Brain microvascular endothelial cell (primary cell): ENCODE measurements around the gene KRTAP12-3.

Source experiments
- DNase-seq: peaks from one replicate; pipeline ENCODE4 v3.0.0-alpha.2; 2020
- H3K27ac ChIP-seq: fragments of 250-450 bp; sonication (Bioruptor Pico); 2 replicates; pipeline ENCODE4 v1.5.1; 2020; ENCODE audit warnings: mild to moderate bottlenecking, moderate library complexity
- H3K27me3 ChIP-seq: fragments of 250-450 bp; sonication (Bioruptor Pico); replicated peaks from 2 replicates; pipeline ENCODE4 v1.5.1; 2020; ENCODE audit warnings: mild to moderate bottlenecking
- H3K36me3 ChIP-seq: fragments of 250-450 bp; sonication (Bioruptor Pico); replicated peaks from 2 replicates; pipeline ENCODE4 v1.5.1; 2020; ENCODE audit warnings: mild to moderate bottlenecking
- H3K4me3 ChIP-seq: 2 replicates; pipeline ENCODE4 v1.5.1; 2011; ENCODE audit warnings: low read depth, mild to moderate bottlenecking, control low read depth, low read length, moderate library complexity
- in situ Hi-C: cut with HindIII; loops from 2 replicates; pipeline ENCODE4 v1.10.0; 2017; ENCODE audit warnings: low sequenced_read_pairs, low pct_ligation_motif_present
- TF ChIP-seq, protein P1 (sequence below): IDR thresholded peaks from 2 replicates; pipeline ENCODE4 v1.5.1; 2011; ENCODE audit warnings: low read depth, mild to moderate bottlenecking, moderate library complexity, low read length, control low read depth, inconsistent platforms; ENCODE audit errors: missing control alignments

The KRTAP12-3 gene

GRCh38 chr21:44702111-44702972 is 44.6 kb downstream of the KRTAP12-3 start:
- Histone ChIP-seq H3K4me3 (no peak overlapping the region), H3K27ac (no peak overlapping the region), H3K27me3 (peaks cover 80% of the 10 kb centered on the region), H3K36me3 (no peaks in the 10 kb centered on the region)
- TF ChIP-seq, protein P1, sequence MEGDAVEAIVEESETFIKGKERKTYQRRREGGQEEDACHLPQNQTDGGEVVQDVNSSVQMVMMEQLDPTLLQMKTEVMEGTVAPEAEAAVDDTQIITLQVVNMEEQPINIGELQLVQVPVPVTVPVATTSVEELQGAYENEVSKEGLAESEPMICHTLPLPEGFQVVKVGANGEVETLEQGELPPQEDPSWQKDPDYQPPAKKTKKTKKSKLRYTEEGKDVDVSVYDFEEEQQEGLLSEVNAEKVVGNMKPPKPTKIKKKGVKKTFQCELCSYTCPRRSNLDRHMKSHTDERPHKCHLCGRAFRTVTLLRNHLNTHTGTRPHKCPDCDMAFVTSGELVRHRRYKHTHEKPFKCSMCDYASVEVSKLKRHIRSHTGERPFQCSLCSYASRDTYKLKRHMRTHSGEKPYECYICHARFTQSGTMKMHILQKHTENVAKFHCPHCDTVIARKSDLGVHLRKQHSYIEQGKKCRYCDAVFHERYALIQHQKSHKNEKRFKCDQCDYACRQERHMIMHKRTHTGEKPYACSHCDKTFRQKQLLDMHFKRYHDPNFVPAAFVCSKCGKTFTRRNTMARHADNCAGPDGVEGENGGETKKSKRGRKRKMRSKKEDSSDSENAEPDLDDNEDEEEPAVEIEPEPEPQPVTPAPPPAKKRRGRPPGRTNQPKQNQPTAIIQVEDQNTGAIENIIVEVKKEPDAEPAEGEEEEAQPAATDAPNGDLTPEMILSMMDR: no peak
- DNase-seq: no peak
- in situ Hi-C loops: no loop called here

- Histone ChIP-seq H3K4me3 (no peak overlapping the region), H3K36me3 (no peaks in the 10 kb centered on the region), H3K27me3 (peaks cover 80% of the 10 kb centered on the region), H3K27ac (no peak overlapping the region)
- no peak for DNase-seq
- in situ Hi-C loops: no loop called here
- TF ChIP-seq, protein P1: no peak
Measured at GRCh38 chr21:44702973-44703730, 45.4 kb downstream of the KRTAP12-3 start.

DNA sequence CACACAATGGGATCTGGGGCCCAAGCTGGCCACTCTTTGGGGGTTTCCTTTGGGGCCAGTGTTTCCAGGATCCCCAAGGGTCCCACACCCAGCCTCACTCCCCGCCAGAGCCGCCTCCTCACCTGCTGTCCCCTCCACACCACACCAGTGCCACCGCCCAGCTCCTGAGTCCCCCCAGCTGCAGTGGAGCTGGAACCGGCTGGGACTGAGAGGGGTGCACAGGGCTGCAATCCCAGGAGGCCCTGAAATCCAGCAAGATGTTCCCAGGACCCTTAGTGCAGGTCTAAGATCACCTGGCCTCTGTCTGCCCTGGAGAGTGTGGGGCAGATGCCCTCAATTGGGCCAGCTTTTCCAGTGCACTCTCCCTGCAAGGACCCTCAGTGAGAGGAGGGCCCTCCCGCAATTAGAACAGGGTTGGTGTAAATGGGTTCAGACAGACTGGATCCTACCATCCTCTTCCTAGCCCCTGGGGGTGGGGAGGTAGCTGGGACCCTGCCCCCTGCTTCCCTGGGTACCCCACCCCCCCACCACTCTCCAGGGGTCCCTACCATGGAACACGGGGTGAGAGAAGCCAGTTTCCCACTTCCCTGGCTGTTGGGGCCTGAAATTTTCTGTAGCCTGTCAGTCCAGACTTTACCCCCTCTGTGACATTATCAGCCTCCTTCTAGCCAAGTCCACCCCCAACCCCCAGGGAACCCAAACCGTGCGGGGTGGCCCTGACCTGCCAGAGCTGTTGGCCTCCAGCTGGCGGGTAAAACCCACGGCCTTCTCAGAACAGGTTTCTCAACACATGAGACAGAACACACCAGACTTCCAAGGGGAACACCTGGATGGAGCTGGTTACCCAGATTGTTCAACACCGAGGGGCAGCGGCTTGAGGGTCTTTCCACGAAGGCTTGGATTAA is 46.3 kb downstream of the KRTAP12-3 start:
- in situ Hi-C loops: no loop called here
- TF ChIP-seq, protein P1: no peak
- no peak for DNase-seq
- H3K36me3 ChIP-seq: no peaks in the 10 kb centered on the region
- H3K27ac ChIP-seq: no peak overlapping the region
- H3K4me3 ChIP-seq: no peak overlapping the region
- peaks cover 83% of the 10 kb centered on the region for H3K27me3 ChIP-seq

DNA sequence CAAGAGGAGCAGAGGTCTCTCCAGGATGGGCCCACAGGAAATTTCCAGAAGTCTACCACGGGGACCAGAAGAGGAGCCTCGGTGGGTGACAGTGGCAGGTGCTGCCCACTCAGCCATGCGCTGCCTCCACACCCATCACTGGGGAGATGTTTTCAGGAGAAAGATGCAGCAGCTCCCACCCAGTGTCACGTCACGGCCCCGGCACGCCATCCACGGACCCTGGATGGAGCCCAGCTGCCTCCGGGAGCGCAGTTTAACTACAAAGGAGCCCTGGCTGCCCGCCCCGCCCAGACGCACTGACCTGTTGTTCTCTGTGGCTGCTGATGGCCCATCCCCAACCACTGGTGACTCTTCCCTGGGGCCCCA is 46.9 kb downstream of the KRTAP12-3 start:
- in situ Hi-C loops: no loop called here
- no peak overlapping the region for H3K4me3 ChIP-seq
- H3K36me3 ChIP-seq: no peaks in the 10 kb centered on the region
- no peak for DNase-seq
- TF ChIP-seq, protein P1: no peak
- peaks cover 86% of the 10 kb centered on the region for H3K27me3 ChIP-seq
- H3K27ac ChIP-seq: no peak overlapping the region

- peaks cover 84% of the 10 kb centered on the region for H3K27me3 ChIP-seq
- no peak overlapping the region for H3K4me3 ChIP-seq
- in situ Hi-C loops: no loop called here
- H3K27ac ChIP-seq: no peak overlapping the region
- H3K36me3 ChIP-seq: no peaks in the 10 kb centered on the region
- TF ChIP-seq, protein P1: no peak
- DNase-seq: no peak
Measured at GRCh38 chr21:44706026-44706705, 48.4 kb downstream of the KRTAP12-3 start.
